T-helper 1 cell treated with Interleukin-12 subunit alpha and Interleukin-12 subunit beta and Interleukin-4 antibody, amounts not matched to agents 30 μg/mL and 1 μg/mL, for 36 hours (primary cell): ENCODE results near the gene ZFPM1.
"Not testable (repeated sequence)": the region's sequence is repeated elsewhere in the genome, so short reads cannot be mapped to it uniquely, and the experiment has no call there.

Experiments used
- H3K27ac Mint-ChIP-seq: one replicate; pipeline ENCODE4 v1.8.0; 2021; ENCODE audit warnings: mild to moderate bottlenecking, mixed read lengths
- H3K27me3 Mint-ChIP-seq: one replicate; pipeline ENCODE4 v1.8.0; 2021; ENCODE audit warnings: low read depth, mixed read lengths
- H3K36me3 Mint-ChIP-seq: one replicate; pipeline ENCODE4 v1.8.0; 2021; ENCODE audit warnings: low read depth, mixed read lengths
- H3K4me1 Mint-ChIP-seq: one replicate; pipeline ENCODE4 v1.8.0; 2021; ENCODE audit warnings: low read depth, mixed read lengths
- H3K4me3 Mint-ChIP-seq: one replicate; pipeline ENCODE4 v1.8.0; 2021; ENCODE audit warnings: mild to moderate bottlenecking, moderate library complexity, mixed read lengths
- H3K9me3 Mint-ChIP-seq: one replicate; pipeline ENCODE4 v1.8.0; 2021; ENCODE audit warnings: mixed read lengths

Gene ZFPM1

DNA sequence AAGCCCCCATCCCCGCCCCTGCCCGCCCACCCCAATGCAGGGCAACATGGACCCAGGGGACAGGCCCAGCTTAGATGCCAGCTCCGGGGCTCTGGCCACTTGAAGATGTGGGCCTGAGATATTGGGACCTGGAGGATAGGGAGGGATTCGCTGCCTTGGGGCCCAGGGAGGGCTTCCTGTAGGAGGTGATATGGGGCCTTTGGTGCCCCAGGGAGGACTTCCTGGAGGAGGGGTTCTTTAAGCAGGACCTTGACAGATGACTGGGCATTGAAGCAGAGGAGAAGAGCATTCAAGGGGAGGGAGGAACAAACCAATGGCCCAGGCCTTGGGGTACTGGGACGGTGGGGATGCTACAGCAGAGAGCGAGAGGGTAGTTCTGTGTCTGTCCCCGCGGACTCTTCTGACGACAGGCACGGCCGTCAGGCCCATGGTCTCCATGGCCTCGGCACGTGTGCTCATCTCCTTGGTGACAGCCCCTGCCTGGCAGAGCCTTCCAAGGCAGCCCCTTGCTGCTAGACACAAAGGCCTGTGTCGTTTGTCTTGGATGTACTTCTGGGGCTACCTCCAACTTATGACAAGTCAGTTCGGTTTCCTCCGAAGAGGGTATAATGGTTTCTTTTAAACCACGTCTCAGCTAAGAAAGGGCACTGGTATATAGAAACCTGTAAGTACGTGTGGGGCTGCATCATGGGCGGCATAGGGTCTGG, 61.6 kb downstream of the ZFPM1 start:
- Mint-ChIP-seq H3K4me1 (no peaks in the 10 kb centered on the region), H3K4me3 (no peak overlapping the region), H3K27me3 (no peaks in the 10 kb centered on the region), H3K27ac (no peak overlapping the region), H3K36me3 (peaks cover 1% of the 10 kb centered on the region), H3K9me3 (peaks cover 7% of the 10 kb centered on the region)

DNA sequence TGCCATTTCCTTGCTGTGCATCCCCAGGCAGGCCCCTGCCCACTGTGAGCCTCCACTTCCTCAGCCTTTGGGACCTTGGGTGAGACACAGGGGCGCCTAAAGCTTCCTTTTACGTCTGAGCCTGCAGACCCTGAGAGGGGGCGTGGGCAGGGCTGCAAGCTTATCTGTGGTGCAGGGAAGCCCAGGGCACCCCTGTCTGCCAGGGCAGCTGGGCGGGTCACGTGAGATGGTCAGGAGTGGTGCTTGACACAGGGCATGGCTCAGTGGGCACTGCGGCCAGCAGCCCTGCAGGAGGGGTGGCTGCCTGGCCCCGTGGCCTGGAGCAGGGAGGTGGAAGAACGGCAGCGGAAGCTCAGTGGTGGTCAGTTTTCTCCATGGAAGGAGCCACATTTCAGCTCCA, 62.3 kb downstream of the ZFPM1 start:
- H3K27me3 Mint-ChIP-seq: no peaks in the 10 kb centered on the region
- H3K4me3 Mint-ChIP-seq: no peak overlapping the region
- H3K4me1 Mint-ChIP-seq: no peaks in the 10 kb centered on the region
- peaks cover 7% of the 10 kb centered on the region for H3K9me3 Mint-ChIP-seq
- H3K36me3 Mint-ChIP-seq: peaks cover 3% of the 10 kb centered on the region
- no peak overlapping the region for H3K27ac Mint-ChIP-seq

DNA sequence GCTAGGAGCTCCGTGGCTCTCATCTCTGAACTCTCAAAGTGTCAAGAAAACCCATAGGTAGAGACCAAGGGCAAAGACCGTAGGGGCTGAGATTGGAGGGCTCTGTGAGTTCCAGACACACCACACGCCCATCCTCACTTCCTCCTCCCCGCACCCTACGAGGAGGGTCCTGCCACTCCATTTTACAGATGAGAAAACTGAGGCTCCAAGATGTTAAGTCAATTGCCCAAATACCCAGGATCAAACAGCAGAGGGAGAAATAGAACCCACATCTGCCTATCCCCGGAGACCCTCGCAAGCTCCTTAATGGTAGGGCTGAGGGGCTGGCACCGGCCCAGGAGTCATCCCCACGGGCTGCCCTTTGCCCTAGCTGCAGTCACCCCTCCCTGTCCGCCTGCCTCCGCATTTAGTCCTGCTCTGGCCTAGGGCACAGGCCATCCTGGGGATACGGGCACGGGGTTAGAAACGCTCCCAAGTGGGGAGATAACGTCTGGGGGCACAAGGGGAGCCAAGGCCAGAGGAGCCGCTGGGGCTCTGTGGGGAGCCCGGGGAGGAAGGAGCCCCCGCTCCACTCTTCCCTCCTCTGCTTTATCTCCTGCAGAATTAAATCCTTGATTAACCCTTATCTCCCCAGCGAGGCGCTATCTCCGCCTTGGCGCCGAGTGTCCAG, 63.0 kb downstream of the ZFPM1 start:
- no peak overlapping the region for H3K4me3 Mint-ChIP-seq
- peaks cover 3% of the 10 kb centered on the region for H3K36me3 Mint-ChIP-seq
- no peaks in the 10 kb centered on the region for H3K27me3 Mint-ChIP-seq
- peaks cover 7% of the 10 kb centered on the region for H3K9me3 Mint-ChIP-seq
- no peak overlapping the region for H3K27ac Mint-ChIP-seq
- H3K4me1 Mint-ChIP-seq: no peaks in the 10 kb centered on the region

DNA sequence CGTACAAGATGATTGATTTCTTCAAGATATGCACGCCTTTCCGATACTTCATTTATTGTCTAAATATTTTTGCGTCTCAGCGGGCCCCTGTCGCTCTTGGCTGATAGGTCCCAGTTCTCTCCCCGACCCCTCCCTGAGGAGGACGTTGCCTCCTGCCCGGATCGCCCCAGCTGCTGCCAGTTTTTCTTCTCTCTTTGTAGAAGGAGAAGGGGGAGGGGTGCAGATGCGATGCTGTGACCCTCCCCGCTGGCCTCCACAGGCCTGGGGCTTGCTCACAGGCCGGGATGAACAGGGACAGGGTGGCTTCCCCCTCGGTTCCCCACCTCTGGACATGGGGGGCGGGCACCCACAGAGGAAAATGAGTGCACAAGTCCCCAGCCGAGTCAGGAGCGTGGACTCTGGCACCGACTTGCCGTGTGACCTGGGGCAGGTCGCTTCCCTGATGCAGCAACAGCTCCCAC, 63.6 kb downstream of the ZFPM1 start:
- H3K4me1 Mint-ChIP-seq: no peaks in the 10 kb centered on the region
- H3K27ac Mint-ChIP-seq: no peak overlapping the region
- peaks cover 7% of the 10 kb centered on the region for H3K9me3 Mint-ChIP-seq
- H3K4me3 Mint-ChIP-seq: no peak overlapping the region
- H3K36me3 Mint-ChIP-seq: peaks cover 3% of the 10 kb centered on the region
- H3K27me3 Mint-ChIP-seq: no peaks in the 10 kb centered on the region

DNA sequence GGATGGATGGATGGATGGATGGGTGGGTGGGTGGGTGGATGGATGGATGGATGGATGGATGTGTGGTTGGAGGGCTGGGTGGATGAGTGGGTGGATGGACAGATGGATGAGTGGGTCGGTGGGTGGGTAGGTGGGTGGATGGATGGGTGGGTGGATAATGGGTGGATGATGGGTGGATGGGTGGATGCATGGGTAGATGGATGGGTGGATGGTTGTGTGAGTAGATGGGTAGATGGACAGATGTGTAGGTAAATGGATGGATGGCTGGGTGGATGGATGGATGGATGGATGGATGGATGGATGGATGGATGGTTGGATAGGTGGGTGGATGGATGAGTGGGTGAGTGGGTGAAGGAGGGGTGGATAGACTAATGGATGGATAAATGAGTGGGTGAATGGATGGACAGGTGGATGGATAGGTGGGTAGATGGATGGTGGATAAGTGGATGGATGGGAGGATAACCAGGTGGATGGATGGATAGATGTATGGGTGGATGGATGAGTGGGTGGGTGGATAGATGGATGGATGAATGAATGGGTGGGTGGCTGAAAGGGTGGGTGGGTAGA, 64.2 kb downstream of the ZFPM1 start:
- not testable (repeated sequence) for H3K27ac Mint-ChIP-seq, H3K4me3 Mint-ChIP-seq, H3K4me1 Mint-ChIP-seq, H3K9me3 Mint-ChIP-seq, H3K27me3 Mint-ChIP-seq, H3K36me3 Mint-ChIP-seq

DNA sequence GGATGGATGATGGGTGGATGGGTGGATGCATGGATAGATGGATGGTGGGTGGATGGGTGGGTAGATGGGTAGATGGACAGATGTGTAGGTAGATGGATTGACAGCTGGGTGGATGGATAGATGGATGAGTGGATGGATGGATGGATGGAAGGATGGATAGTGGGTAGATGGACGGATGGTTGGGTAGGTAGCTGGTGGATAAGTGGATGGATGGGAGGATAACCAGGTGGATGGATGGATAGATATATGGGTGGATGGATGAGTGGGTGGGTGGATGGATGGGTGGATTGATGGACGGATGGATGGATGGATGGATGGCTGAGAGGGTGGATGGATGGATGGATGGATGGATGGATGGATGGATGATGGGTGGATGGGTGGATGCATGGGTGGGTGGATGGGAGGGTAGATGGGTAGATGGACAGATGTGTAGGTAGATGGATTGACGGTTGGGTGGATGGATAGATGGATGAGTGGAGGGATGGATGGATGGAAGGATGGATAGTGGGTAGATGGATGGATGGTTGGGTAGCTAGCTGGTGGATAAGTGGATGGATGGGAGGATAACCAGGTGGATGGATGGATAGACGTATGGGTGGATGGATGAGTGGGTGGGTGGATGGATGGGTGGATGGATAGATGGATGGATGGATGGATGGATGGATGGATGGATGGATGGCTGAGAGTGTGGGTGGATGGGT, 65.5 kb downstream of the ZFPM1 start:
- H3K4me1 Mint-ChIP-seq, H3K27me3 Mint-ChIP-seq, H3K9me3 Mint-ChIP-seq, H3K36me3 Mint-ChIP-seq, H3K27ac Mint-ChIP-seq, H3K4me3 Mint-ChIP-seq: not testable (repeated sequence)

DNA sequence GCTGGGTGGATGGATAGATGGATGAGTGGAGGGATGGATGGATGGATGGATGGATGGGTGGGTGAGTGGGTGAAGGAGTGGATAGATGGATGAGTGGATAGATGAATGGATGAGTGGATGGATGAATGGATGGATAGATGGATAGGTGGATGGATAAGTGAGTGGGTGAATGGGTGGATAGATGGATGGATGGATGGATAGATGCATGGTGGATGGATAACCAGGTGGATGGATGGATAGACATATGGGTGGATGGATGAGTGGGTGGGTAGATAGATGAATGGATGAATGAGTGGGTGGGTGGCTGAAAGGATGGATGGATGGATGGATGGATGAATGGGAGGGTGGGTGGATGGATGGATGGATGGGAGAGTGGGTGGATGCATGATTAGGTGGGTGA, 66.2 kb downstream of the ZFPM1 start:
- Mint-ChIP-seq H3K27ac (no peak overlapping the region), H3K4me3 (no peak overlapping the region), H3K9me3 (peaks cover 7% of the 10 kb centered on the region), H3K4me1 (no peaks in the 10 kb centered on the region), H3K27me3 (no peaks in the 10 kb centered on the region), H3K36me3 (peaks cover 3% of the 10 kb centered on the region)

DNA sequence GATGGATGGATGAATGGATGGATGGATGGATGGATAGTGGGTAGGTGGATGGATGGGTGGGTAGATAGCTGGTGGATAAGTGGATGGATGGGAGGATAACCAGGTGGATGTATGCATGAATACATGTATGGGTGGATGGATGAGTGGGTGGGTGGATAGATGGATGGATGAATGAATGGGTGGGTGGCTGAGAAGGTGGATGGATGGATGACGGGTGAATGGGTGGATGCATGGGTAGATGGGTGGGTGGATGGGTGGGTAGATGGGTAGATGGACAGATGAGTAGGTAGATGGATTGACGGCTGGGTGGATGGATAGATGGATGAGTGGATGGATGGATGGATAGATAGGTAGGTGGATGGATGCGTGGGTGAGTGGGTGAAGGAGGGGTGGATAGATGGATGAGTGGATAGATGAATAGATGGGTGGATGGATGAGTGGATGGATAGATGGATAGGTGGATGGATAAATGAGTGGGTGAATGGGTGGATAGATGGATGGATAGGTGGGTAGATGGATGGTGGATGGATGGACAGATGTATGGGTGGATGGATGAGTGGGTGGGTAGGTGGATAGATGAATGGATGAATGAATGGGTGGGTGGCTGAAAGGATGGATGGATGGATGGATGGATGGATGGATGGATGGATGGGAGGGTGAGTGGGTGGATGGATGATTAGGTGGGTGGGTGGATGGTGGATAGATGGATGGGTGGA, 67.0 kb downstream of the ZFPM1 start:
- Mint-ChIP-seq H3K9me3 (peaks cover 7% of the 10 kb centered on the region), H3K4me3 (no peak overlapping the region), H3K27ac (no peak overlapping the region), H3K36me3 (peaks cover 3% of the 10 kb centered on the region), H3K27me3 (no peaks in the 10 kb centered on the region), H3K4me1 (no peaks in the 10 kb centered on the region)

DNA sequence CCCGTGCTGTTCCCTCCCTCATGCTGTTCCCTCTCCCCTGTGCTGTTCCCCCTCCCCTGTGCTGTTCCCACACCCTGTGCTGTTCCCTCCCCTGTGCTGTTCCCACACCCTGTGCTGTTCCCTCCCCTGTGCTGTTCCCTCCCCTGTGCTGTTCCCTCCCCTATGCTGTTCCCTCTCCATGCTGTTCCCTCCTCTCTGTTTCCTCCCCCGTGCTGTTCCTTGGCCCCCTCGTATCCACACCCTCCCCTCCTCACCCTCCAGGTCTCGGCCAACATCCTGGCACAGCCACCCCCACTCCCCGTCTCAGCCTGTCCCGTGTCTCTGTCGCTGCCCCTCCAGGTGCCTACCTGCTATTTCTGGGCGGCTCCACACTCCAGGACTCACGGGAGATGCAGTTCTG, 68.6 kb downstream of the ZFPM1 start:
- H3K4me3 Mint-ChIP-seq: no peak overlapping the region
- H3K9me3 Mint-ChIP-seq: peaks cover 7% of the 10 kb centered on the region
- H3K27me3 Mint-ChIP-seq: no peaks in the 10 kb centered on the region
- no peaks in the 10 kb centered on the region for H3K4me1 Mint-ChIP-seq
- H3K36me3 Mint-ChIP-seq: peaks cover 3% of the 10 kb centered on the region
- no peak overlapping the region for H3K27ac Mint-ChIP-seq

DNA sequence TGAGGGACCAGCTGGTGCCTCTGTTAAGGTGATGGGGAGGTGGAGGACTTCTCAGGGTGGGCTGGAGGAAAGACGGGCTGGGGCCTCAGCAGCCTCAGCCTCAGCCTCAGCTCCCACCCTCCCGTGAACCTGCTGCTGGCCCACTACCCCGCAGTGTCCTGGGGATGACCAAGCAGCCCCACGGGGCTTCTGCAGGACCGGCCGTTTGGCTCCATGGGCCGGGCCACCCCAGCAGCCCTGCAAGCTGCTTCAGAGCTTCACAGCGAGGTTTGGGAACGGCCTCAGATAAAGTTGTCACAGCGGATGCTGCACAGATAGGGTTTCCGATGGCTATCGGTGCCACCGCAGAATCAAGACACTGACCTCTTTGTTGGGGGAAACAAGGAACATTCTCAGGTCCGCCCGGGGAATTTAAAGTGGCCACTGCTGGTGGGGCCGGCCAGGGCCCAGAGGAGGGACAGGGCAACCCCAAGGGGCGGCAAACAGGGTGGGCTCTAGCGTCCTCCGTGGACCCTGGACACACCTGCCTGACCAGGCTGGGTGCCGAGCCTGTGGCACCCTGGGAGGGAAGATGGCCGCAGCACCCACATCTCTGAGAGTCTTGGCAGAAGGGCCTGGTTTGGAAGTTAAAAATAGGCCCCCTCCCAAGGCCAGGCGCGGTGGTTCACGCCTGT, 69.3 kb downstream of the ZFPM1 start:
- Mint-ChIP-seq H3K4me3 (no peak overlapping the region), H3K4me1 (no peaks in the 10 kb centered on the region), H3K27ac (no peak overlapping the region), H3K9me3 (peaks cover 7% of the 10 kb centered on the region), H3K27me3 (no peaks in the 10 kb centered on the region), H3K36me3 (peaks cover 3% of the 10 kb centered on the region)

DNA sequence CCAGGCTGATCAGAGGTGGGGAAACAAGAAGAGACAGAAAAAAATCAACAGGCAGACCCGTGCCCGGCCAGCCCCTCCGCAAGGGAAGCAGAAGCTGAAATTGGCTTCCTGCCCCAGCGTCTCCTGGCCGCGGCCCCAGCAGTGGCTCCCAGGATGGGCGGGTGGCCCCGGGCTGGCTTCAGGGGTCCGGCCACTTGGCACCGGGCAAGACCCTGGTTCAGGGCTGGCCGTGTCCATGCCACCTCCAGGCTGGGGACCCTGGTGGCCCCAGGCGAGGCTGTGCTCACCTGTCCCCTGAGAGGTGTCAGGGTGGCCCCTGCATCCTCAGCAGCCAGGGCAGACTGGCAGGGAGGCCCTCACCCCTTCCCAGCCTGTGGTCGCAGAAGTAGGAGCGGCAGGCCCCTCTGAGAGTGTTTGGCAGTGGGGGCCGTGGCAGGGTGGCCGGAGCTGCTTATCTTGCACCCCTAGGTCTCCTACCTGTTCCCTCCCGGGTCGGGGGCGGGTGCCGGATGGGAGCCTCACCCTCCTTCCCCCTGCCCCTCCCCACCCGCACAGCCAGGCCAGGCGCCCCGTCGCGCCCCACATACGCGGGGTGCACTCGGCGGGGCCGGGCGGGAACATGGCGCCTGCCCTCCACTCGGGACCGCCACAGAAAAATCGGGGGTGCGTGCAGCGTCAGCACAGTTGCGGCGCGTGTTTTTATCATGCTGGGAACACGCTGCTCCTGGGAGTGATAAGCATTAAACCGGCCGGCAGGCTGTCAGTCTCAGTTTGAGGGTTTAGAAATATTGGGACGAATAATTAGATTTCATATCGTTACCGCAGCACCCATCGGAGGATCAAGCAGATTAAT, 70.5 kb downstream of the ZFPM1 start:
- no peak overlapping the region for H3K4me3 Mint-ChIP-seq
- no peaks in the 10 kb centered on the region for H3K4me1 Mint-ChIP-seq
- H3K27ac Mint-ChIP-seq: no peak overlapping the region
- peaks cover 3% of the 10 kb centered on the region for H3K9me3 Mint-ChIP-seq
- no peaks in the 10 kb centered on the region for H3K27me3 Mint-ChIP-seq
- peaks cover 1% of the 10 kb centered on the region for H3K36me3 Mint-ChIP-seq

DNA sequence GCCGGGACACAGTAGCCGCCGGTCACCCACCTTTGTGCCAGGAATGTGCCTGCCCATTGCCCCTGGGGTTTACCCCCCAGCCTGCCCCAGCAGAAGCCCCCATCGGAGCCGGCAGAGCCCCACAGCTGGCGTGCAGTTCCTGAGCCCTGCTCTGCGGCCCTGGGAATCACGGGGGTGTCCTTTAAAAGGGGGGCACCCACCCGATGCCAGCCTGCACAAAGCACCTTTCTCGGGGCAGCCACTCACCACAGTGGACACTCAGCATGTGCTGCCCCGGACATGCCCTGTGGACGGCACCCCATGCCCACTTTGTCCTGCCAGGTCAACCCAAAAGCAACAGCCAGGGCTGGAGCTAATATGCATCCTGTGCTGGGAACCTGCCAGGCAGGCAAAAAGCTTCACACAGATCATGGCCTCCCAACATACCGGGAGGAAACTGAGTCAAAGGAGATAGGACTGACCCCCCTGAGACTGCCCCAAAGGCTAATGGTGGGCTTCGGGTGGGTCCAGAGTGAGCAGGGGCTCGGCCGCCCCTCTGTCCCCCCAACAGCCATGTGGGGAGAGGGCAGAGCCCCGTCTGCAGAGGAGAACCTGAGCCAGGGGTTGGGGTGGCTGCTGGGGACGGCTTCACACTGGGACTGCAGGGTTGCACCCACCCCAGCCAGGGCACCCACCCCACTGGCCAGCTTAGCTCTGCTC, 71.3 kb downstream of the ZFPM1 start:
- no peaks in the 10 kb centered on the region for H3K4me1 Mint-ChIP-seq
- no peaks in the 10 kb centered on the region for H3K27me3 Mint-ChIP-seq
- H3K4me3 Mint-ChIP-seq: no peak overlapping the region
- H3K9me3 Mint-ChIP-seq: no peaks in the 10 kb centered on the region
- H3K36me3 Mint-ChIP-seq: peaks cover 1% of the 10 kb centered on the region
- no peak overlapping the region for H3K27ac Mint-ChIP-seq
